IMR-90 (cell line): Measurements from ENCODE around the gene CLEC2A.

Source experiments
- CTCF ChIP-seq: conservative IDR thresholded peaks from 2 replicates; pipeline ENCODE4 v1.5.1; 2012; ENCODE audit warnings: mild to moderate bottlenecking, low read depth, low read length, improper control_type of control experiment
- POLR2A ChIP-seq: IDR thresholded peaks from 2 replicates; pipeline ENCODE4 v1.6.1; 2012; ENCODE audit warnings: mild to moderate bottlenecking, low read depth, low read length
- RCOR1 ChIP-seq: IDR thresholded peaks from 2 replicates; pipeline ENCODE4 v1.6.1; 2012; ENCODE audit warnings: mild to moderate bottlenecking, low read length, improper control_type of control experiment; ENCODE audit not compliant: insufficient replicate concordance
- RFX5 ChIP-seq: IDR thresholded peaks from 2 replicates; pipeline ENCODE4 v1.8.0; 2012; ENCODE audit warnings: low read depth, mild to moderate bottlenecking, low read length, moderate library complexity
- USF2 ChIP-seq: fragments of 150-350 bp; IDR thresholded peaks from 2 replicates; pipeline ENCODE4 v1.6.1; 2017; ENCODE audit warnings: mild to moderate bottlenecking, antibody characterized with exemption, low read length, low read depth

GRCh38 chr12:9910716-9911421 lies 21.3 kb downstream of the CLEC2A start:
- no peak for TF ChIP-seq CTCF
- TF ChIP-seq USF2 = no peak
- TF ChIP-seq RFX5 = no peak
- TF ChIP-seq RCOR1 = no peak
- TF ChIP-seq POLR2A = no peak
